RCC 7860 (cell line): ENCODE measurements around the gene SLC9A8.

ENCODE experiments used
- DNase-seq: peaks from one replicate; pipeline ENCODE4 v3.0.0-alpha.2; 2015; ENCODE audit warnings: low spot score
- FAIRE-seq: peaks from 2 replicates; lab custom pipeline; 2012; peaks lifted over from hg19 to GRCh38; lab: Jason Lieb, UNC

The SLC9A8 gene

GRCh38 chr20:49811825-49812506 is 662 bp upstream of the SLC9A8 start:
- FAIRE-seq (no peak), DNase-seq (peak; percentile 54)

GRCh38 chr20:49813305-49813974 is 812 bp downstream of the SLC9A8 start:
- FAIRE-seq = no peak

GRCh38 chr20:49814057-49814694 is 1.5 kb downstream of the SLC9A8 start:
- FAIRE-seq = no peak

More at GRCh38 chr20:49813305-49813974, 812 bp downstream of the SLC9A8 start:
- no peak for DNase-seq

GRCh38 chr20:49818816-49819215 is 6.2 kb downstream of the SLC9A8 start:
- DNase-seq = no peak

More at GRCh38 chr20:49814057-49814694, 1.5 kb downstream of the SLC9A8 start:
- no peak for DNase-seq

GRCh38 chr20:49819702-49820101 is 7.1 kb downstream of the SLC9A8 start:
- DNase-seq (no peak), FAIRE-seq (no peak)

More at GRCh38 chr20:49818816-49819215, 6.2 kb downstream of the SLC9A8 start:
- no peak for FAIRE-seq

GRCh38 chr20:49821381-49821780 is 8.8 kb downstream of the SLC9A8 start:
- FAIRE-seq (no peak), DNase-seq (no peak)

- DNase-seq (no peak), FAIRE-seq (no peak)
These were observed 9.3 kb downstream of the SLC9A8 start for GRCh38 chr20:49821870-49822331.

GRCh38 chr20:49823152-49823847 is 10.7 kb downstream of the SLC9A8 start:
- no peak for DNase-seq
- FAIRE-seq = no peak

- no peak for DNase-seq
- FAIRE-seq = no peak
These were observed 11.6 kb downstream of the SLC9A8 start for GRCh38 chr20:49824206-49824605.

GRCh38 chr20:49825521-49826033 is 12.9 kb downstream of the SLC9A8 start:
- no peak for DNase-seq
- FAIRE-seq = no peak

GRCh38 chr20:49831022-49831769 is 18.6 kb downstream of the SLC9A8 start:
- FAIRE-seq (no peak), DNase-seq (no peak)

GRCh38 chr20:49831770-49832631 is 19.4 kb downstream of the SLC9A8 start:
- FAIRE-seq = no peak
- DNase-seq = no peak

GRCh38 chr20:49832632-49833327 is 20.2 kb downstream of the SLC9A8 start:
- FAIRE-seq (no peak), DNase-seq (no peak)

GRCh38 chr20:49833483-49833882 is 20.9 kb downstream of the SLC9A8 start:
- DNase-seq = no peak
- no peak for FAIRE-seq

- FAIRE-seq = no peak
- no peak for DNase-seq
These were observed 22.4 kb downstream of the SLC9A8 start for GRCh38 chr20:49835031-49835430.

- DNase-seq = no peak
- no peak for FAIRE-seq
These were observed 25.9 kb downstream of the SLC9A8 start for GRCh38 chr20:49838546-49838945.

- DNase-seq (no peak), FAIRE-seq (no peak)
These were observed 30.5 kb downstream of the SLC9A8 start for GRCh38 chr20:49843139-49843538.

- DNase-seq (no peak), FAIRE-seq (no peak)
These were observed 31.2 kb downstream of the SLC9A8 start for GRCh38 chr20:49843770-49844380.
